ENCODE data around the gene PROCA1.
"Not testable (repeated sequence)": the region's sequence is repeated elsewhere in the genome, so short reads cannot be mapped to it uniquely, and the experiment has no call there.

Gene PROCA1

DNA sequence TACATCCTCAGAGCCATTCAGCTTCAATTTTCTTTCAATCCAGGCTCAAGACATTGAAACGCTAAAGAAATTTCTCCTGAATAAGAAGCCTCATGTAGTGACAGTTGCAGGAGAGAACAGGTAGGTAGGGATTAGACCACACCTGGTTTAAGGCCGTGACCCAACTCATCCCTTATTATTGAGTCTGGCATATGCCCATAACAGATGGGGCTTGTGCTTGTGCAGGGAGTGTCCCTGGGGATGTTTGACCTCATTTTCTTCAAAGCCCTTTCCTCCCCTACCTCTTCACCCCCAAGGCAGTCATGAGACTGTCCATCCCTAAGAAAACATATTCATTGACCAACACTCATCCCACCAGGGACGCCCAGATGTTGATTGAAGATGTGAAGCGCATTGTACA is 25.4 kb downstream of the PROCA1 start:
- in situ Hi-C loops (cut with MboI; ENCODE audit: low sequenced_read_pairs), result no loop called here

DNA sequence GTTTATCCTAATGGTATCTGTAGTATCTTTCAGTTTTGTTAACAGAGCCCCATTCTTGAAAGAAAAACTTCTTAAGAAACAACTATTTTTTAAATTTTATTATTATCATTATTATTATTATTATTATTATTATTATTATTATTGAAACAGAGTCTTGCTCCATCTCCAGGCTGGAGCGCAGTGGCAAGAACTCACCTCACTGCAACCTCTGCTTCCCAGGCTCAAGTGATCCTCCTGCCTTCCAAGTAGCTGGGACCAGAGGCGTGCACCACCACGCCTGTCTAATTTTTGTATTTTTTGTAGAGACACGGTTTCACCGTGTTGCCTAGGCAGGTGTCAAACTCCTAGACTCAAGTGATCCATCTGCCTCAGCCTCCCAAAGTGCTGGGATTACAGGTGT is 26.3 kb downstream of the PROCA1 start:
- in situ Hi-C loops (cut with MboI; ENCODE audit: low sequenced_read_pairs), result no loop called here

DNA sequence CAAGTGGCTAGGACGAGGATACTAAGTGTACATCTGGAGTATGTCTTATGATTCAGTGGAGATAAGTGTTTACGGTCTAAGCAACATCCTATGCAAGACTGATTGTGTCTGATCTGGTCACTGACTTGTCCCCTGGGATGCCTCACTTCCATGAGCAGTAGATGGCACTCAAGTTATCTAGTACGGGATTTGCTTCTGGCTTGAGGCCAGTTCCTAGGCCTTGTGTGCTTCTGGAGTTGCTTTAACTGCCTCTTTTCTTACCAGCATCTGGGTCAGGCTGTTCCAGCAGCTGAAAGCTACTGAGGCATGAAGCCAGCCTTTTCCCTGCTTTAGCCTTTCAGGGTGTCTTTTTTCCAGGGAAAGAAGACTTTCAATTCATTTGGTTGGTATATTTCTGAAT is 26.7 kb downstream of the PROCA1 start:
- in situ Hi-C loops (cut with MboI; ENCODE audit: low sequenced_read_pairs), result no loop called here

DNA sequence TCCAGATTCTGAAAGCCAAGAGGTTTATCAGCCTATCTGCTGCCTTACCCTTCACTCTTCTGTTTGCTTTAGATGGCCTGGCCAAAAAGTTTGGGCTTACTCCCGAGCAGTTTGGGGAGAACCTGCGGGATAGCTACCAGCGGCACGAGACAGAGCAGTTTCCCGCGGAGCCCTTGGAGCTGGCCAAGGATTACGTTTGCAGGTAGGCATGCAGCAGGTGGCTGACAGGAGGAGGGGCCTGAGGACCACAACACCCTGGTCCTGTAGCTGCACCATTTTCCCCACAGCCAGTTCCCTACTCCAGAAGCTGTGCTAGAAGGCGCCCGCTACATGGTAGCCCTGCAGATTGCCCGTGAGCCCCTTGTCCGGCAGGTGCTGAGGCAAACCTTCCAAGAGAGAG is 29.0 kb downstream of the PROCA1 start:
- in situ Hi-C loops (cut with MboI; ENCODE audit: low sequenced_read_pairs), result no loop called here

DNA sequence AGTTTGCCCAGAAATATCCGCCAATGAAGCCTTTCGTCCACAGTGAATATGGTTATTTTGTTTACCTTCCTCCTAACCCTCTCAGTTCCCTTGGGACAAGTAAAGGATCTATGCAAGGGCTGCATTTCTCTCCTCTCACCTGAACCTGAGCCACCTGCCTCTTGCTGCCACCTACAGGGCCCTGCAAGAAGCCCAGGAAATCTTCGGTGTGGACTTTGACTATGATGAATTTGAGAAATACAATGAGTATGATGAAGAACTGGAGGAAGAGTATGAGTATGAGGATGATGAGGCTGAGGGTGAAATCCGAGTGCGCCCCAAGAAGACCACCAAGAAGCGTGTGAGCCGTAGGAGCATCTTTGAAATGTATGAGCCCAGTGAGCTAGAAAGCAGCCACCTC is 35.7 kb downstream of the PROCA1 start:
- in situ Hi-C loops (cut with MboI; ENCODE audit: low sequenced_read_pairs), result no loop called here

DNA sequence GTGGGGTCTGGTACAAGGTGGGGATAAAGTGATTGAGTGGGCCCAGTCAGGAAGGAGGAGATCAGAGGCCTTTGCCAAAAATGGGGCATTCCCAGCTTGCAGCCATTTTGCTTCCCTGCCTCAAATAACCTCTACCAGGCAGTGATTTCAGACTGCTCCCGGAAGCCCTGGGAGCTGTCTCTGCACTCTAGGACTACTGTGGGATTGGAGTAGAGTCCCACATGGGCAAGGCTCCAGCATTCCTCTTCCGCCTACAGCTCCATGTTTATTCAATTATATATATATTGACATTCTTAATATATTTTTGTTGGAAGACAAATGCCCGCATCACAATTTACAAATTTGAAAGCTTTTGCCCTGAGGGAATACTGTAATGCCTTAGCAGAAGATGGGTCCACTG is 36.2 kb downstream of the PROCA1 start:
- in situ Hi-C loops (cut with MboI; ENCODE audit: low sequenced_read_pairs), result no loop called here

DNA sequence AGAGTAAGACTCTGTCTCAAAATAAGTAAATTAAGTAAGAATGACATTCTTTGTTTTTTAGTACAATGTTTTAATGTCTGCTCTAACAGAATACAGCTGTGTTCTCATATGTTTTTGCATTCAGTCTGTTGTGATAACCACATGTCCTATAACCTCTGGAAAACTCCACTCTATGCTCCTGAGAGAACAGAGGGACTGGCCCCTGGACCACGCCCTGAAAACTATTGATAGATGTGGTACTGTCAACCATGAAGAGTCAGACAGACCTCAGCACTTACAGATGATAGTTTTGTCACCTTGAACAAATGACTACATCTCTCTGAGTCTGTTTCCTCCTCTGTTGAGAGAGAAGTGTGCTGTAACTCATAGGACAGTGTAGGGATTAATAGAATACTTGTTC is 41.8 kb downstream of the PROCA1 start:
- in situ Hi-C loops (cut with MboI; ENCODE audit: low sequenced_read_pairs), result no loop called here

DNA sequence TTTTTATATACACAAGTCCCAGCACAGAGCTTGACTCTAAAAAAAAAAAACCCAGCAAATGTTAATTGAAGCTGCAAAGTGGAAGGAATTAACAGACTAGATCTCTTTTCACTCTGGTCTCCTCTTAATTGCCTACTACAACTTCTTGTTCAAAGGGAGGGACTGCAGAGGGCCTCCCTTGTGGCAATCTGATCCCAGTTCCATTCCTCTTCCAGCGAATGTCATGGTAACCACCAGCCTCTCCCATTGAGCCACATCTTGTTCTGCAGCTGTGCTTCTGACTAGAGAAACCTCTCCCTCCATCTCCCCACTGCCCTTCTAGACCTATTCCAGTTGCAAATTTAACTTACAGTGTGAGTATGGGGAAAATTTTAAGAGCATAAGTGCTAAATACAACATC is 43.8 kb downstream of the PROCA1 start:
- in situ Hi-C loops (cut with MboI; ENCODE audit: low sequenced_read_pairs), result no loop called here

DNA sequence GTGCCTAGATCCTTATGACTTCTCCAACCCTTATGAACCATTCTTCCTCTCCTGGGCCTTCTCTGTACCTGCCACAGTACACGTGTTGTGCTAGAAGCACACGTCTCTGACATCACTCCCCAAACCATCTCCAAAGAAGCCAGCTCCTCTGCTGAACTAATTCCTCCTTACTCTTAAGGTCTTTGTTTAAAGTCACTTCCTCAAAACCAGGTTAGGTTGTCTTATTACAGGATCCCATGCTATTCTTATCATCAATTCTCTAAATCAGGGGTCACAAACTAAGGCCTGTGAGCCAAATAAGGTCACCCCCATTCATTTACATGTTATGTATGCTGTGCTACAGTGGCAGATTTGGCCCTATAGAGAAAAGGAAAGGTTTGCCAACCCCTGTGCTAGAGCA is 45.7 kb downstream of the PROCA1 start:
- in situ Hi-C loops (cut with MboI; ENCODE audit: low sequenced_read_pairs), result no loop called here

DNA sequence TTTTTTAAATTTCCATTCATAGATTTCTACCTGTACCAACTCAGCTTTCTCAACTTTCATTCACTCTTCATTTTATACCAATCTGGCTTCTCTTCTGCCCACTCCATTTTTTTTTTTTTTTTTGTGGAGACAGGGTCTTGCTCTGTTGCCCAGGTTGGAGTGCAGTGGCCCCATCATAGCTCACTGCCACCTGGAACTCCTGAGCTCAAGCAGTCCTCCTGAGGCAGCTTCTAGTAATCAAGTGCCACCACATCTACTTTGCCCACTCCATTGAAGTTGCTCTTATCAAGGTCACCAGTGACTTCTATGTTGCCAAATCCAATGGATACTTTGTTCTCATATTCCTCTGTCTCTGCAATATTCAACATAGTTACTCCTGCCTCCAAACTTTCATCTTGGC is 48.0 kb downstream of the PROCA1 start:
- in situ Hi-C loops (cut with MboI; ENCODE audit: low sequenced_read_pairs), result no loop called here

DNA sequence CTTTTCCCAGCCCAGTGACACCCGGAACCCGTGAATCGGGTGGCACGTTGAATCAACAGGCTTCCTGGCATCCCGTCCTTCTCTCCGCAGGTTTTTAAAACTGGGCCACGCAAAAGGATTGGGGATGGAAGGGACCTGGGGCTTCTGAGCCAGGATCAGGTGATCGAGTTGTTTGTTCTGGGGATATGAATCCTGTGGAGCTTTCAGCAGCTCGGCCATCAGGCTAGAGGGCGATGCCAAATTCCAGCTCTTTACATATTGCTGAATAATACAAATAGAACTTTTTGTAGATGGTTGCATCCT is 49.2 kb downstream of the PROCA1 start:
- in situ Hi-C loops (cut with MboI; ENCODE audit: low sequenced_read_pairs), result no loop called here

DNA sequence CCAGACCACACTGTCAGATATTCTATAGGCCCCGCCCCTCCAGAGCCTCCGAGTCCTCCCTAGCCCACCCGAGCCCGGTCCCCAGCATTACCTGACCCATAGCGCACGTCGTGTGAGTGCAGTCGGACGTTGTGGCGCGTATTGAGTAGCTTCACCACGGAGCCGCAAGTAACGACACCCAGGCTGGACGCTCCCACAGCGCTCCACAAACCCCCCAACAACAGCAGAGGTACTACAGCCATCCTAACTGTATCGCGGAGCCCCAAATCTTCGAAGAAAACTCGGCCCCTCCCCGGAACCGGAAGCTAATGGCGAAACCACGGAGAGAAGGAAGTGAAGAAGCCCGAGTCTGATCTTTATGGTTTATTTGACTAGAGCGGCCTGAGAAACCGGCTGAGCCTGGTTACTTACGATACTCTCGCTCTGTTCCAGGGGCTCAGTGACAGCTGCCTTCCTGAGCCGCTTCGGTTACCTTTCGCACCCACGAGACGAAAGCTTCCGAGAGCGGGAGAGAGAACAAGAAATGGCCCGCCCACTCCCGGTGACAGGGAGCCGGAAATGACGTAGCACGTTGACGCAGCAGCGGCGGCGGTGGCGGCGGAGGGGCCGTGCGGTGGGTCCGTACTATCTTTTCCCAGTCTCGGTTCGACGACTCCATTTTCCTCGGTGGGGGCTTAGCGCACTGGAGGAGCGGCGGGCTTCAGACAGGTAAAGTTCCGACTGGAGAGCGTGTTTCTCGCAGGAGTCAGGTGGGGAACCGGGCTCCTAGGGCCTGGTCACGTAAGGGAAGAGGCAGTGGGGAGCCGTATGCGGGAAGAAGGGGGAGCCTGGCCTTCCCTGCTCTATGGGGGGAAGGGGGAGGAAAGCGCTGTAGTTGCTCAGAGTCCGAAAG is 49.8 kb downstream of the PROCA1 start, which contains the start of the genes SDF2 and SUPT6H:
SDF2 (minus strand) TSS at position 272 of the 892 bp plus-strand sequence; CDS start at position 242, 30 bp downstream.
SUPT6H (plus strand) TSS at position 571 of the 892 bp plus-strand sequence. CDS start 11,197 bp downstream, outside the sequence.
- in situ Hi-C loops (cut with MboI; ENCODE audit: low sequenced_read_pairs), result no loop called here

DNA sequence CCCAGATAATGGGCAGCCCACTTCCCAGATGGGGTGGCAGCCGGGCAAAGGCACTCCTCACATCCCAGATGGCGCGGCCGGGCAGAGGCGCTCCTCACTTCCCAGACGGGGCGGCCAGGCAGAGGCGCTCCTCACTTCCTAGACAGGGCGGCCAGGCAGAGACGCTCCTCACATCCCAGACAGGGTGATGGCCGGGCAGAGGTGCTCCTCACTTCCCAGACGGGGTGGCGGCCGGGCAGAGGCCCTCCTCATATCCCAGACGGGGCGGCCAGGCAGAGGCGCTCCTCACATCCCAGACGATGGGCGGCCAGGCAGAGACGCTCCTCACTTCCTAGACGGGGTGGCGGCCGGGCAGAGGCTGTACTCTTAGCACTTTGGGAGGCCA is 52.2 kb downstream of the PROCA1 start:
- in situ Hi-C loops (cut with MboI; ENCODE audit: low sequenced_read_pairs), result not testable (repeated sequence)

DNA sequence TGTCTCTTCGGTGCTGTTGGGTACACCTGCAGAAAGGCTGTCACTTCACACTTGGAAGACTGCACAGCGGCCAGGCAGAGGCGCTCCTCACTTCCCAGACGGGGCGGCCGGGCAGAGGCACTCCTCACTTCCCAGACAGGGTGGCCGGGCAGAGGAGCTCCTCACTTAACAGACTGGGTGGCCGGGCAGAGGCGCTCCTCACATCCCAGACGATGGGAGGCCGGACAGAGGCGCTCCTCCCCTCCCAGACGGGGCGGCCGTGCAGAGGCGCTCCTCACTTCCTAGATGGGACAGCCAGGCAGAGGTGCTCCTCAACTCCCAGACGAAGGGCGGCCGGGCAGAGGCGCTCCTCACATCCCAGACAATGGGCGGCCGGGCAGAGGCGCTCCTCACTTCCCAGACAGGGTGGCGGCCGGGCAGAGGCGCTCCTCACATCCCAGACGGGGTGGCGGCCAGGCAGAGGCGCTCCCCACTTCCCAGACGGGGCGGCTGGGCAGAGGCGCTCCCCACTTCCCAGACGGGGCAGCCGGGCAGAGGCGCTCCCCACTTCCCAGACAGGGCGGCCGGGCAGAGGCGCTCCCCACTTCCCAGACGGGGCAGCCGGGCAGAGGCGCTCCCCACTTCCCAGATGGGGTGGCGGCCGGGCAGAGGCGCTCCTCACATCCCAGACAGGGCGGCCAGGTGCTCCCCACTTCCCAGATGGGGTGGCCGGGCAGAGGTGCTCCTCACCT is 52.8 kb downstream of the PROCA1 start:
- in situ Hi-C loops (cut with MboI; ENCODE audit: low sequenced_read_pairs), result not testable (repeated sequence)

DNA sequence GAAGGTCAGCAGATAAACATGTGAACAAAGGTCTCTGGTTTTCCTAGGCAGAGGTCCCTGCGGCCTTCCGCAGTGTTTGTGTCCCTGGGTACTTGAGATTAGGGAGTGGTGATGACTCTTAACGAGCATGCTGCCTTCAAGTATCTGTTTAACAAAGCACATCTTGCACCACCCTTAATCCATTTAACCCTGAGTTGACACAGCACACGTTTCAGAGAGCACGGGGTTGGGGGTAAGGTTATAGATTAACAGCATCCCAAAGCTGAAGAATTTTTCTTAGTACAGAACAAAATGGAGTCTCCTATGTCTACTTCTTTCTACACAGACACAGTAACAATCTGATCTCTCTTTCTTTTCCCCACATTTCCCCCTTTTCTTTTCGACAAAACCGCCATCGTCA is 53.3 kb downstream of the PROCA1 start:
- in situ Hi-C loops (cut with MboI; ENCODE audit: low sequenced_read_pairs), result not testable (repeated sequence)

DNA sequence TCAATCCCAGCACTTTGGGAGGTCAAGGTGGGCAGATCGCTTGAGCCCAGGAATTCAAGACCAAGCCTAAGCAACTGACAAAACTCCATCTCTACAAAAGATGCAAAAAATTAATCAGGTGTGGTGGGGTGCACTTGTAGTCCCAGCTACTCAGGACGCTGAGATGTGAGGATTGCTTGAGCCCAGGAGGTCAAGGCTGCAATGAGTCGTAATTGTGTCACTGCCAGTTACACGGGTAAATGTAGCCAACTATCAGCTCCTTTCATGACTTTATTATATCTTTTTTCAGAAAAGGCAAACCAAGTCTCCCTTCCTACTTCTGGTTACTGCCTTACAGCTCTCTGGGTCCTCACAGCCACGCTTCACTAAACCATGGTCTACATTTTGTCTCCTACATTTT is 53.9 kb downstream of the PROCA1 start:
- in situ Hi-C loops (cut with MboI; ENCODE audit: low sequenced_read_pairs), result no loop called here

DNA sequence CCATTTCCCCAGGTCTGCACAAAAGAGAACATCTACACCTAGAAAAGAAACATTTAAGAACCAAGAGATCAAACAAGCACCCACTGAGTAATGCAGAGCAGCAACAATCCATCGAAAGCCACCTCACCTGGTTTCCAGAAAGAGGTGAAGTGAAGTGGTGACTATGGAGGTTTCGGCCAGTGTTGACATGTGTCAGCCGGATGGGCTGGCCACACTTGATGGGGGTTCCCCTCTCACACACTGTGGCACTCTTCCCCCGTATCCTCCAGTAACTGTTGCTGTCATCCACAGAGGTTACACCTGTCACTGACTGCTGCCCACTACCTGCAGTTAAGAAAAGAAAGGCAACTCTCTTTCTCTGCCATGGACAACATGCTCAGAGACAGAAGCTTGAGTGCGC is 56.5 kb downstream of the PROCA1 start:
- in situ Hi-C loops (cut with MboI; ENCODE audit: low sequenced_read_pairs), result no loop called here

Measured in HL-60/S4 (cell line).